Measurements from ENCODE around the gene ZBTB14. TPM values are rescaled to one million over a fixed set of nuclear protein-coding genes. Genes with fewer than 3 reads are reported as not detected.

The ZBTB14 gene, protein sequence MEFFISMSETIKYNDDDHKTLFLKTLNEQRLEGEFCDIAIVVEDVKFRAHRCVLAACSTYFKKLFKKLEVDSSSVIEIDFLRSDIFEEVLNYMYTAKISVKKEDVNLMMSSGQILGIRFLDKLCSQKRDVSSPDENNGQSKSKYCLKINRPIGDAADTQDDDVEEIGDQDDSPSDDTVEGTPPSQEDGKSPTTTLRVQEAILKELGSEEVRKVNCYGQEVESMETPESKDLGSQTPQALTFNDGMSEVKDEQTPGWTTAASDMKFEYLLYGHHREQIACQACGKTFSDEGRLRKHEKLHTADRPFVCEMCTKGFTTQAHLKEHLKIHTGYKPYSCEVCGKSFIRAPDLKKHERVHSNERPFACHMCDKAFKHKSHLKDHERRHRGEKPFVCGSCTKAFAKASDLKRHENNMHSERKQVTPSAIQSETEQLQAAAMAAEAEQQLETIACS
- 13.3 TPM for total RNA-seq
- long read RNA-seq, transcript ZBTB14-203 (4 exons, 442 nt), result major isoform, 8 of 22 reads
- long read RNA-seq, partial matches to known transcripts, result 3 of 22 reads
- long read RNA-seq, other reads (novel, unspliced or antisense), result 3 of 22 reads

DNA sequence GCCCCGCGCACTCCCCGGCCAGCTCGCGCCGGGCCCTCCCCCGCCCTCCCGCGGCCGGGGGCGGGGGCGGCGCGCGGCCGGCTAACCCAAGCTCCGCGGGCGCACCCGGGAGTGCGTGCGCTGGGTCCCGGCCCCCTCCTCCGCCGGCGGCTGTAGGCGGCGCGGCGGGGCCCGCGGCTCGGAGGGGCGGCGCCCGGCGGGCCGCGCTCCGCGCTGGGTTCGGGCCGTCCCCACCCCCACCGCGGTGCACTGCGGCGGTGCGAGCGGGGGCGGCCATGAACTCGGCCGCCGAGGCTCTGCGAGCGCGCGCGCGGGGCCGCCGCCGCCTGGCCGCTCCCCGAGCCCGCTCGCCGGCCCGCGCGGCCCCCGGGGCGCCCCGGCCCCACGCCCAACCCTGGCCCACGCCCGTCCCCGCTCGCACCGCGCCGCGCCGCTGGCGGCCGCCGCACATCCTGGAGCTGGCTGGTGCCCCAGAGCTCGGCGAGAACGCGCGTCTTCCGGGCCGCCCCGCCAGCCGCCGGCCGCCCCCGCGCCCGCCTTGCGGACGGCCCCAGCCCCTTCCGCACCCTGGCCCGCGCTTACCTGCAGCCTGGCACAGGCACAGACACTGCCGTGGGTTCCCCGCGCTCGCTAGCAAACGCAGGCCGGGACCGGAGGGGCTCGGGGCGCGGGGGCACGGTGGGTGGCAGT is at the start of gene ZBTB14:
Gene ZBTB14, minus strand, starts transcription at position 496 of the 690 bp plus-strand sequence. CDS start 2,480 bp downstream, outside the sequence.
- H3K36me3 ChIP-seq, result peaks cover 18% of the 10 kb centered on the region
- H3K4me1 ChIP-seq, result peaks cover 12% of the 10 kb centered on the region
- intact Hi-C loops (cut with DNase I), result no loop called here
- ATAC-seq (peak; percentile 57 to 67), DNase-seq (peak; percentile 83)
- H3K4me3 ChIP-seq, result peak within 1 kb of the TSS; percentile 83
- H3K27ac ChIP-seq, result peak within 1 kb of the TSS; percentile 98
- no peaks in the 10 kb centered on the region for H3K9me3 ChIP-seq
- no peaks in the 10 kb centered on the region for H3K27me3 ChIP-seq (ENCODE audit: low read depth)
- no peak for TF ChIP-seq CTCF (IDR thresholded peaks at IDR 0.05)

DNA sequence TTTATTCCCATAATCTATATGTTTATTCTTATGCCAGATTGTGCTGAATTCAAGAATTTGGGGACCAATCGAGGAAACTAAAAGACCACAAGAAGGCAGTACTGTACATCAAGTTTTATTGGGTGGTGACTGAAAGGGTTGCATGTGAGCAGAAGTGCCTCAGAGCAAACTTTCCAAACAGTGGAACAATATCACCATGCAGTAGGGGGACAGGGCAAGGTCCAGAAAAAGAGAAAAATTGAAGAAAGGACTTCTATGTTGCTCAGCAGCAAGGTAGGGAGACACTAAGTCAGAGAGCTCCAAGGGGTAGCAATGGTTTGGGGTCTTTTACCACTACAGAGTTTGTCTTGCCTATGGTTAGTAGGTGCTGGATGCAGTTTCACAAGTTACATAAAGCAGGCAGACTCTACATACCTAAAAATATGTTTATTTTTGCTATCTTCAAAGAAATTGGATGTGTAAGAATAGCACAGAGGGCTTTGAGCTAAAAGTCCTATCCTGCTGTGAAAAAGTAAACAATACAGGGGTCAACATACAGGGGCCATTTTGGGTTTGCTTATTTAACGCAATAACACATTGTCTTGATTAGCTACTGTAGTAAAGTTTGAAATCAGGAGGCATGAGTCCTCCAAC is 43.8 kb upstream of the ZBTB14 start:
- DNase-seq, result no peak
- ATAC-seq, result no peak
- no peak for TF ChIP-seq CTCF (IDR thresholded peaks at IDR 0.05)
- Histone ChIP-seq H3K4me1 (no peaks in the 10 kb centered on the region), H3K36me3 (no peaks in the 10 kb centered on the region), H3K4me3 (no peak overlapping the region), H3K9me3 (no peaks in the 10 kb centered on the region), H3K27ac (no peak overlapping the region), H3K27me3 (ENCODE audit: low read depth) (no peaks in the 10 kb centered on the region)
- intact Hi-C loops (cut with DNase I), result no loop called here

GRCh38 chr18:5334456-5335075 is 39.0 kb upstream of the ZBTB14 start:
- intact Hi-C loops (cut with DNase I), result no loop called here
- Histone ChIP-seq H3K36me3 (no peaks in the 10 kb centered on the region), H3K27ac (no peak overlapping the region), H3K4me1 (no peaks in the 10 kb centered on the region), H3K4me3 (no peak overlapping the region), H3K27me3 (ENCODE audit: low read depth) (no peaks in the 10 kb centered on the region), H3K9me3 (no peaks in the 10 kb centered on the region)
- no peak for TF ChIP-seq CTCF (IDR thresholded peaks at IDR 0.05)
- DNase-seq (no peak), ATAC-seq (no peak)

GRCh38 chr18:5318061-5318700 is 22.7 kb upstream of the ZBTB14 start:
- intact Hi-C loops (cut with DNase I), result no loop called here
- Histone ChIP-seq H3K4me1 (no peaks in the 10 kb centered on the region), H3K27me3 (ENCODE audit: low read depth) (no peaks in the 10 kb centered on the region), H3K27ac (no peak overlapping the region), H3K9me3 (no peaks in the 10 kb centered on the region), H3K4me3 (no peak overlapping the region), H3K36me3 (no peaks in the 10 kb centered on the region)
- TF ChIP-seq CTCF (IDR thresholded peaks at IDR 0.05), result no peak
- no peak for ATAC-seq
- DNase-seq, result no peak

- TF ChIP-seq CTCF (IDR thresholded peaks at IDR 0.05), result no peak
- Histone ChIP-seq H3K27me3 (ENCODE audit: low read depth) (no peaks in the 10 kb centered on the region), H3K9me3 (no peaks in the 10 kb centered on the region), H3K27ac (no peak overlapping the region), H3K4me1 (no peaks in the 10 kb centered on the region), H3K4me3 (no peak overlapping the region), H3K36me3 (no peaks in the 10 kb centered on the region)
- DNase-seq (no peak), ATAC-seq (no peak)
- intact Hi-C loops (cut with DNase I), result no loop called here
Measured at GRCh38 chr18:5317186-5317585, 21.7 kb upstream of the ZBTB14 start.
